Prostate gland (tissue), 2 donors: ENCODE results near the gene RPL22L1.

Source experiments
- CTCF ChIP-seq, 4 experiments: fragments of 200-600 bp in 2 of 4; fragments of 450-650 bp in 2 of 4; sonication (generic) in 2 of 4; IDR thresholded peaks; 1 replicate in 3 of 4; 2 replicates in 1 of 4; pipeline ENCODE4 v1.5.1; 2016 to 2019; ENCODE audit warnings: antibody characterized with exemption in 4 of 4, mild to moderate bottlenecking in 2 of 4, moderate library complexity in 2 of 4
- POLR2A ChIP-seq: fragments of 450-650 bp; IDR thresholded peaks from one replicate; pipeline ENCODE4 v1.6.1; 2016; ENCODE audit warnings: antibody characterized with exemption, mild to moderate bottlenecking
- POLR2AphosphoS5 ChIP-seq: sonication (generic); formaldehyde crosslinking; IDR thresholded peaks from one replicate; pipeline ENCODE4 v1.6.1; 2017; ENCODE audit warnings: antibody characterized with exemption

GRCh38 chr3:170897978-170898377 lies 28.0 kb upstream of the RPL22L1 start:
- TF ChIP-seq POLR2A: no peak
- no peak for TF ChIP-seq CTCF (IDR thresholded peaks at IDR 0.05)
- TF ChIP-seq POLR2AphosphoS5: no peak
